GM12874 (cell line): Measurements from ENCODE around the gene GP1BB.

ENCODE experiments used
- TF ChIP-seq, protein P1 (sequence below): IDR thresholded peaks from 2 replicates; pipeline ENCODE4 v1.5.1; 2011; ENCODE audit warnings: low read depth, mild to moderate bottlenecking, control low read depth, low read length, moderate library complexity; ENCODE audit not compliant: insufficient read depth

The GP1BB gene

DNA sequence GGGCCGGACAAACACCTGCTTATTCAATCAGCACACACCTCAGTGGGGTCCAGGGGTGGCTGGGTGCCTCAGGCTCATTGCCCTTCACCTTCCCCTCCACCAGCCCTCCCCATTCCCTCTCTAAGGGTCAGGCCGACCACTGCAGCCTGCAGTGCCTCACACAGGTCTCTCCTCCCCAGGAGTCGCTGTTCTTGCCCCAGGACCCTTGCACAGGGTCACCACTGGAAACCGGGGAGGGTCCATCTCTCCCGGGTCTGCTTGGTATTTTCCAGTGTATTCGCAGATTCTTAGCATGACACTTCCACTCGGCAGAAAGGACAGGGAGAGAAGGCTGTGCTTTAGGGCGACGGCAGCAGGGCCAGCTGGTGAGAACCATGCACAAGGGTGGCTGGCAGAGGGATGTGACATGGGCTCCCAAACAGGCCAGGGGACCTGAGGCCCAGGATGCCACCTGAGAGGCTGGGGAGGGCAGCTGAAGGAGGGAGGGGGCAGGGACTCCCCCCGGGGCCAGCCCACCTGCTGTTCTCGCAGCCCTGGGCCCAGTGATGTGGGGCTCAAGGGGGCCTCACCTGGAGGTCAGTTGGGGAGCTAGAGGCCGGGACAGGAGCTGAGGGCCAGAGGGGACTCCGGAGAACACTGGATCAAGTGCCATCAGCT lies 21.1 kb downstream of the GP1BB start:
- TF ChIP-seq, protein P1, sequence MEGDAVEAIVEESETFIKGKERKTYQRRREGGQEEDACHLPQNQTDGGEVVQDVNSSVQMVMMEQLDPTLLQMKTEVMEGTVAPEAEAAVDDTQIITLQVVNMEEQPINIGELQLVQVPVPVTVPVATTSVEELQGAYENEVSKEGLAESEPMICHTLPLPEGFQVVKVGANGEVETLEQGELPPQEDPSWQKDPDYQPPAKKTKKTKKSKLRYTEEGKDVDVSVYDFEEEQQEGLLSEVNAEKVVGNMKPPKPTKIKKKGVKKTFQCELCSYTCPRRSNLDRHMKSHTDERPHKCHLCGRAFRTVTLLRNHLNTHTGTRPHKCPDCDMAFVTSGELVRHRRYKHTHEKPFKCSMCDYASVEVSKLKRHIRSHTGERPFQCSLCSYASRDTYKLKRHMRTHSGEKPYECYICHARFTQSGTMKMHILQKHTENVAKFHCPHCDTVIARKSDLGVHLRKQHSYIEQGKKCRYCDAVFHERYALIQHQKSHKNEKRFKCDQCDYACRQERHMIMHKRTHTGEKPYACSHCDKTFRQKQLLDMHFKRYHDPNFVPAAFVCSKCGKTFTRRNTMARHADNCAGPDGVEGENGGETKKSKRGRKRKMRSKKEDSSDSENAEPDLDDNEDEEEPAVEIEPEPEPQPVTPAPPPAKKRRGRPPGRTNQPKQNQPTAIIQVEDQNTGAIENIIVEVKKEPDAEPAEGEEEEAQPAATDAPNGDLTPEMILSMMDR, result no peak

DNA sequence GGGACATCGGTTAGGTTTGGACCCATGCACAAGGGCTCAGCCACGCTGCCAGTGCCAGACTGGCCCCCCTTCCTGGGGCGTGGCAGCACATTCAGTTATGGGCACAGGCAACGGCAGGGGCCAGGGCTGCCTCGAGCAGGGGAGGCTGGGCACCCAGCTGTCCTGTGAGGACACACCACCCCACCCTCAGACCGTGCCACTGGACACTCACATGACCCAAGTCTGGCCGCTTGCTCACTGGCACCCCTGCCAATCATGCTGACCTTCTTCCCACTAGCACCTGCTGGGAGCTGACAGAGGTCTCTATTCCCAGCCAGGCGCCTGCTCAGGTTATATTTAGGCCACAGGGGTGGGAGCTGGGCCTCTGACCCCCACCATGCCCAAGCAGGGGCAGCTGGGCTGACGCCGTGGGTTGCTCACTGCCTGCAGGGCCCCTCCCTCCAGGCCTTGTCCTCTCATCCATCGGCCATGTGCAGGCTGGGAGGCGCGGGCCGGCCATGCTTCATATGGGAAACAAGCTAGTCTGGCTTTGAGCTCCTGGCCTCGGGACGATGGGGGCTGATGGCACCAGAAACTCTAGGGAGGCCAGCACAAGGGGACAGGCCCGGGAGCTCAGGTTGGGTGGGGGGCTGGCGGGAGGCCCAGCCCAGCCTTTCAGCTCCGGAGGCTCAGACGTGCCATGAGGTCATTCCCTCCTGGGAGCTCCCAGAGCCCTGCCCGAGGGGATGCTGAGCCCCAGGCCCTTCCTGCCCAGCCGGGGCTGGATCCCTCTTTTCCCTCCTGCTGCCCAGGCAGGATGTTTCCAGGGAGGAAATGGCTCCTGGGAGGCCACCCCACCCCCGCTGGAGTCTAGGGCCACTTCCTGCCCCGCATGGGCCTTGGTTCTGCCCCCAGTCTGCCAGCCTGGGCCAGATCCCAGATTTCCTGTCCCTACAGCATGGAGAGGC lies 22.1 kb downstream of the GP1BB start:
- TF ChIP-seq, protein P1, result no peak

DNA sequence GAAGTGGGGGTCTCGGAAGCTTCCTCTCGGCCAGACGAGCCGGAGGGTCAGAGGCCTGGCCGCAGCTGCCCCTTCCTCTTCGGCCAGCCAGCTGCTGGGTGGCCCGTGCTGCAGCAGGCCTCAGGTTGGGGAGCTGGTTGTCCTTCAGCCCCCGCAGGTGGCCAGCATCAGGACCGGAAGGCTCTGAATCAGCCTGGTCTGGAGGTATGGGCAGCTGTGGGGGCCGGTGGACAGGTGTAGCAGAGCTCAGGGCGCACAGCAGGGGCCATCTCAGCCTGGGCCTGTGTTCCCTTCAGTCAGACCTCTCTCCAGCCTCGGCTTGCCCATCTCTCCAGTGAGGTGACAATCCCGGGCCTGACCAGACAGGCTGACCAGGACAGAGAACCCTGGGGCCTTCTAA lies 23.4 kb downstream of the GP1BB start:
- TF ChIP-seq, protein P1, result no peak

DNA sequence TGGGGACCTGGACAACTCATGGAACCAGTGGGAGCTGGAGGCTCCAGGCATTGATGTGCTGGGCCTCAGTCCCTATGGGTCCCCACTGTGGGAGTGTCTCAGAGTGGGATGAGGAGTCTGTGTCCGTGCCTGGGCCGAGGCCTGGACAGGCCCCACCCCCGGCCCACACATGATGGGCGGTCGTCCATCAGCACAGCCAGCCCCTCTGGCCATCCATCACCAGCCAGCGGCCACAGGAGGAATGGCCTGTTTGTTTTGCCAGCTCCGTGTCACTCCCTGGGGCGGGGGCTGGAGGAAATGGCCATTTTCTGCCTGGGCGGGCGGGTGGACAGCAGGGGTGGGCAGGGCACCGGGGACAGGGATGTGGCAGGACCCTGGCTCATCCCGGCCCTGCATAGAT lies 24.2 kb downstream of the GP1BB start:
- TF ChIP-seq, protein P1, result no peak

DNA sequence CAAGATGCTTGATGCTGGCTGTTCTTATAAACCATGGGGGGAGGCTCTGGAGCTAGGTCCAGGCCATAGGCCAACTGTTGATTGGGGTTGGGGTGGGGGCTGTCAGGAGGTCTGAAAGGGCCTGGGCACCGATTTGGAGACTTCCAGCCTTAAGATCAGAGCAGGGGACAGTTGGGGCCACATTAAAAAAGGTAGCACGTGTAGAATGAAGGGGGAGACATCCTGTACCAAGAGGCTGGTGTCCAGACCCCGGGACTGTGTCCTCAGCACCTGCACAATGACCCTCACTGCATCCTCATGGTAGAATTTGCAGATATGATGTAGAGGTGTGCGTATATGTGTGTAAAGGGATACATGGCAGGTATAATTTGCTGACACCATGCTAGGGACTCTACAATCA lies 24.8 kb downstream of the GP1BB start:
- TF ChIP-seq, protein P1, result no peak

DNA sequence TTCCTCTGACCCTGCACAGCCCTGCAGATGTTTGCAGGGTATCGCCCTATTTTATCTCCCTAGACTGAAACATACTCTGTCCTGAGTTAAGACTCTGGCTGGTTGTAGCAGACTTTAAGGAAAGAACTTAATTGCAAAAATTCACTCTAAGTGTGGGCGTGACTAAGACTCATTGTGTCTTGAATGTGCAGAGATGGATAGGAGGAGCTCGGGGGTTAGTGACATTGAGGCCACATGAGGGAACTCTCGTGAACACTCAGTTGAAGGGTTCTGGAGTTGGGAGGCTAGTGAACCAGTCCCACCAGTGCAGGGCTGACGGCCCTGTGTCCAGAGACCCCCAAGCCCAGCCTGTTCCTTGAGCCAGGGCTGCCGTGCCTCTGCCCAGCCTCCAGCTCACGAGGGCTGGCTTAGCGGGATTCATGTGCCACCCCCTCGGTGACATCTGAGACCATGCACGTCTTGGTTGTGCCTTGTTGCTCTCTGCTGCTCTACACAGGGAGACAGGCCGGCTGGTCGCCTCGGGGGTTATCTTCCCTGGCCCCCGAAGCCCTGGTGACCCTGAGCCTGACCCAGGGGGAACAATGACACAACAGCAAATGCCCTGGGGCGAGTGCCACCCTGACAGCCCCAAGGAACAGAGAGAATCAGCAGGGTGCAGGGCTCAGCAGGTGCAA lies 25.8 kb downstream of the GP1BB start:
- TF ChIP-seq, protein P1, result no peak

DNA sequence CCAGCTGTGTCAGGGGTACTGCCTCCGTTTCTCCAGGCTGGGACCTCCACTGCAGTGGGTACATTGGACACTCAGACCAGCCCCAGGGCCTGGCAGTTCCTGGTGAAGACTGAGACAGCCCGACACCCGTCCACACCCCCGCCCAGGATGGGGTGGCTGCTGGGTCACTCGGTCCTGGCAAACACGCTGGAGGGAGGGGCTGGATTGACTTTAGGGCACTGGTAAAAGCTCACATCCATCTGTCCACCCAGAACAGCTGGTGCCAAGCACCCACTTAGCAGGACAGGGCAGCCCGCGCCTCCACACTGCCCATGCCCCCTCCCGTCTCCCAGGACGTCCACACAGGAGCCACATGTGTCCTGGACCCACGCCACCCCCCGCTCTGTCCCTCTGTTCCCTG lies 26.5 kb downstream of the GP1BB start:
- TF ChIP-seq, protein P1, result no peak
